H1 (cell line): ENCODE results near the gene NLRC5. TPM values are rescaled to one million over a fixed set of nuclear protein-coding genes. Genes with fewer than 3 reads are reported as not detected.

Experiments used
- CTCF ChIA-PET: fragments of 300-600 bp; sonication (Branson Sonifier 250); formaldehyde crosslinking; loops from one replicate; lab custom pipeline; 2021; ENCODE audit not compliant: partially characterized antibody; lab: Charles Lee
- POLR2A ChIA-PET: fragments of 300-600 bp; sonication (Branson Sonifier 250); formaldehyde crosslinking; loops from one replicate; lab custom pipeline; 2021; ENCODE audit warnings: inconsistent platforms; ENCODE audit not compliant: partially characterized antibody; lab: Charles Lee
- DNase-seq, 2 experiments: peaks; one replicate each; pipeline versions ENCODE4 v3.0.0 to v3.0.0-alpha.2; 2010 to 2022; ENCODE audit warnings: low spot score in 2 of 2, low read depth in 1 of 2, mixed read lengths in 1 of 2
- FAIRE-seq: peaks from 2 replicates; lab custom pipeline; 2011; peaks lifted over from hg19 to GRCh38; lab: Jason Lieb, UNC
- H2AFZ ChIP-seq: 2 replicates; pipeline ENCODE4 v1.8.1; 2012; ENCODE audit warnings: low read length, inconsistent platforms
- H2AK5ac ChIP-seq: 2 replicates; pipeline ENCODE4 v1.6.1; 2013; ENCODE audit warnings: low read depth, low read length
- H2BK120ac ChIP-seq: replicated peaks from 2 replicates; pipeline ENCODE3; 2013; ENCODE audit warnings: low read depth, low read length, inconsistent platforms
- H2BK12ac ChIP-seq: 2 replicates; pipeline ENCODE4 v1.6.1; 2013; ENCODE audit warnings: low read depth, low read length
- H2BK15ac ChIP-seq: 2 replicates; pipeline ENCODE4 v1.6.1; 2013; ENCODE audit warnings: low read length
- H2BK20ac ChIP-seq: 2 replicates; pipeline ENCODE4 v1.6.1; 2013; ENCODE audit warnings: low read length
- H2BK5ac ChIP-seq: 2 replicates; pipeline ENCODE4 v1.6.1; 2013; ENCODE audit warnings: low read depth, low read length
- H3K14ac ChIP-seq: 2 replicates; pipeline ENCODE4 v1.6.1; 2013; ENCODE audit warnings: inconsistent platforms; ENCODE audit not compliant: insufficient read length
- H3K18ac ChIP-seq: 2 replicates; pipeline ENCODE4 v1.6.1; 2013; ENCODE audit warnings: low read length; ENCODE audit errors: extremely low read depth
- H3K23ac ChIP-seq: 2 replicates; pipeline ENCODE4 v1.6.1; 2013; ENCODE audit warnings: inconsistent platforms; ENCODE audit not compliant: insufficient read length
- H3K23me2 ChIP-seq: 2 replicates; pipeline ENCODE4 v1.6.1; 2013; ENCODE audit warnings: low read depth, low read length
- H3K27ac ChIP-seq: 2 replicates; pipeline ENCODE4 v1.6.1; 2011; ENCODE audit warnings: low read depth, low read length, inconsistent platforms
- H3K27me3 ChIP-seq, 4 experiments: replicated peaks in 1 of 4; 1 replicate in 1 of 4; 2 replicates in 3 of 4; pipeline versions ENCODE4 v1.6.1 to v1.8.1; 2011 to 2013; ENCODE audit warnings: low read length in 3 of 4, mild to moderate bottlenecking in 3 of 4, inconsistent platforms in 2 of 4, mixed read lengths in 2 of 4, moderate library complexity in 1 of 4; ENCODE audit not compliant: control insufficient read depth in 3 of 4, insufficient read depth in 3 of 4; ENCODE audit errors: extremely low read depth in 1 of 4
- H3K36me3 ChIP-seq, 4 experiments: 2 replicates each; pipeline versions ENCODE4 v1.6.1 to v1.8.1; 2011 to 2013; ENCODE audit warnings: mild to moderate bottlenecking in 4 of 4, low read length in 3 of 4, moderate library complexity in 2 of 4, control low read depth in 1 of 4, inconsistent platforms in 1 of 4; ENCODE audit not compliant: insufficient read depth in 4 of 4, control insufficient read depth in 2 of 4
- H3K4ac ChIP-seq: replicated peaks from 2 replicates; pipeline ENCODE3; 2013; ENCODE audit warnings: low read length, low read depth, mixed read lengths, inconsistent platforms; ENCODE audit not compliant: insufficient read length
- H3K4me1 ChIP-seq, 4 experiments: replicated peaks in 1 of 4; 1 replicate in 1 of 4; 2 replicates in 3 of 4; pipeline versions ENCODE4 v1.6.1 to v1.8.1; 2011 to 2013; ENCODE audit warnings: low read length in 3 of 4, inconsistent platforms in 2 of 4, mixed read lengths in 1 of 4; ENCODE audit not compliant: insufficient read depth in 4 of 4, control insufficient read depth in 3 of 4
- H3K4me2 ChIP-seq, 2 experiments: 2 replicates each; pipeline versions ENCODE4 v1.6.1 to v1.8.1; 2011 to 2013; ENCODE audit warnings: low read depth in 2 of 2, low read length in 2 of 2, control low read depth in 1 of 2, inconsistent platforms in 1 of 2, mild to moderate bottlenecking in 1 of 2; ENCODE audit not compliant: insufficient read depth in 1 of 2
- H3K4me3 ChIP-seq, 4 experiments: fragments of 200-600, 300-600 bp in 1 of 4; sonication (generic), shearing (Covaris generic), sonication (Bioruptor Twin) in 1 of 4; 2 replicates each; pipeline versions ENCODE4 v1.5.1 to v1.8.1; 2011 to 2016; ENCODE audit warnings: low read length in 4 of 4, low read depth in 3 of 4, control low read depth in 2 of 4, inconsistent platforms in 2 of 4, mild to moderate bottlenecking in 2 of 4, mixed read lengths in 1 of 4, moderate library complexity in 1 of 4; ENCODE audit not compliant: insufficient read depth in 2 of 4; ENCODE audit errors: extremely low read depth in 1 of 4
- H3K56ac ChIP-seq: replicated peaks from 2 replicates; pipeline ENCODE3; 2013; ENCODE audit warnings: low read depth, mild to moderate bottlenecking, mixed read lengths, low read length, inconsistent platforms; ENCODE audit not compliant: insufficient read length
- H3K79me1 ChIP-seq: 2 replicates; pipeline ENCODE4 v1.6.1; 2013; ENCODE audit warnings: low read depth, low read length, control low read depth
- H3K79me2 ChIP-seq, 2 experiments: 2 replicates each; pipeline versions ENCODE4 v1.6.1 to v1.8.1; 2012 to 2013; ENCODE audit warnings: low read length in 2 of 2, mild to moderate bottlenecking in 2 of 2, inconsistent platforms in 1 of 2; ENCODE audit not compliant: insufficient read depth in 2 of 2, control insufficient read depth in 1 of 2
- H3K9ac ChIP-seq, 4 experiments: replicated peaks in 1 of 4; 1 replicate in 1 of 4; 2 replicates in 3 of 4; pipeline versions ENCODE4 v1.6.1 to v1.8.1; 2011 to 2013; ENCODE audit warnings: low read depth in 3 of 4, low read length in 3 of 4, control low read depth in 2 of 4, mild to moderate bottlenecking in 2 of 4, moderate library complexity in 2 of 4, inconsistent platforms in 1 of 4; ENCODE audit errors: extremely low read depth in 1 of 4
- H3K9me3 ChIP-seq, 2 experiments: 2 replicates each; pipeline versions ENCODE4 v1.6.1 to v1.8.1; 2012 to 2013; ENCODE audit warnings: mild to moderate bottlenecking in 2 of 2, moderate library complexity in 2 of 2, control low read depth in 1 of 2, inconsistent platforms in 1 of 2, low read depth in 1 of 2, low read length in 1 of 2, mixed read lengths in 1 of 2; ENCODE audit not compliant: insufficient read depth in 2 of 2
- H4K20me1 ChIP-seq, 2 experiments: replicated peaks in 1 of 2; 2 replicates each; pipeline versions ENCODE3 to v1.8.1; 2011 to 2013; ENCODE audit warnings: inconsistent platforms in 2 of 2, low read length in 2 of 2, mild to moderate bottlenecking in 1 of 2; ENCODE audit not compliant: insufficient read depth in 2 of 2, control insufficient read depth in 1 of 2
- H4K5ac ChIP-seq: 2 replicates; pipeline ENCODE4 v1.6.1; 2013; ENCODE audit warnings: low read length, low read depth, mixed read lengths, inconsistent platforms; ENCODE audit not compliant: insufficient read length
- H4K8ac ChIP-seq: 2 replicates; pipeline ENCODE4 v1.8.0; 2013; ENCODE audit warnings: mild to moderate bottlenecking, moderate library complexity, low read length, inconsistent platforms; ENCODE audit not compliant: insufficient read depth; ENCODE audit errors: extremely low read depth
- H4K91ac ChIP-seq: replicated peaks from 2 replicates; pipeline ENCODE3; 2013; ENCODE audit warnings: low read length, mixed read lengths, inconsistent platforms; ENCODE audit not compliant: insufficient read length
- KDM1A ChIP-seq: fragments of 200-600, 300-600 bp; sonication (generic); IDR thresholded peaks from 2 replicates; pipeline ENCODE4 v1.7.1; 2016; ENCODE audit warnings: mild to moderate bottlenecking, low read length, borderline replicate concordance
- RNF2 ChIP-seq: fragments of 200-900, 300-1000 bp; sonication (generic); IDR thresholded peaks from 2 replicates; pipeline ENCODE4 v1.7.1; 2016; ENCODE audit warnings: borderline replicate concordance, low read depth, mild to moderate bottlenecking, antibody characterized with exemption, low read length; ENCODE audit not compliant: poor library complexity, severe bottlenecking; ENCODE audit errors: missing control alignments
- SIN3A ChIP-seq, 2 experiments: IDR thresholded peaks in 1 of 2; conservative IDR thresholded peaks in 1 of 2; 2 replicates each; pipeline ENCODE4 v1.6.1; 2011 to 2012; ENCODE audit warnings: low read length in 2 of 2, improper control_type of control experiment in 1 of 2, low read depth in 1 of 2, mild to moderate bottlenecking in 1 of 2
- TCF12 ChIP-seq: IDR thresholded peaks from 2 replicates; pipeline ENCODE4 v1.6.1; 2011; ENCODE audit warnings: low read depth, mild to moderate bottlenecking, low read length
- WGBS, 2 experiments: shearing (Covaris generic) in 1 of 2; methylation state at CpG; one replicate each; pipeline versions ENCODE4 v1.1.6 to v1.1.7; 2013 to 2015; ENCODE audit warnings: low lambda C conversion rate in 2 of 2, mixed read lengths in 2 of 2, inconsistent platforms in 1 of 2, low coverage in 1 of 2, missing lambda C conversion rate in 1 of 2; ENCODE audit not compliant: insufficient replicate concordance in 2 of 2, insufficient coverage in 1 of 2, insufficient read length in 1 of 2; ENCODE audit errors: extremely low coverage in 1 of 2, missing lambda C conversion rate in 1 of 2; 5-methylcytosine and 5-hydroxymethylcytosine counted together
- polyA plus RNA-seq, 7 experiments: library from polyadenylated mRNA; depleted of rRNA in 3 of 7; stranded (reverse) in 5 of 7; unstranded in 2 of 7; fragments of >200 nt in 5 of 7; fragments of 200-250 nt in 2 of 7; gene quantifications; 1 replicate in 5 of 7; 2 replicates in 1 of 7; 4 replicates in 1 of 7; pipeline versions ENCODE4 v1.2.1 to v1.2.3, GENCODE V29; 2011 to 2013; ENCODE audit warnings: missing spikeins in 2 of 7, mixed read lengths in 2 of 7
- total RNA-seq: library from RNA; stranded (reverse); fragmentation: NEBNext Ultra II Directional; extraction: Animal tissue kit (Norgen Biotek cat#: 25700); gene quantifications from 2 replicates; pipeline ENCODE4 v1.2.1, GENCODE V29; 2021

The NLRC5 gene
- total and polyA plus RNA-seq, 2 of the 8 experiments (the other 6 are each of a cell fraction or from before 2014, with no cell fraction given), result 2.2 to 3.2 TPM

GRCh38 chr16:57094911-57095310, 105.6 kb downstream of the NLRC5 start:
- no peak overlapping the region for H2BK15ac ChIP-seq
- no peaks in the 10 kb centered on the region for H3K79me2 ChIP-seq
- H4K20me1 ChIP-seq, result no peaks in the 10 kb centered on the region
- H2BK120ac ChIP-seq, result no peak overlapping the region
- no peaks in the 10 kb centered on the region for H3K36me3 ChIP-seq
- H4K8ac ChIP-seq, result no peak overlapping the region
- no peak overlapping the region for H4K5ac ChIP-seq
- no peak overlapping the region for H2AFZ ChIP-seq
- TF ChIP-seq SIN3A (conservative IDR thresholded peaks at IDR 0.05 in 1 of 2, IDR thresholded peaks at IDR 0.05 in 1 of 2; ENCODE audit: low read depth in 1 of 2, low read length in 2 of 2) (no peak), KDM1A (no peak), TCF12 (no peak), RNF2 (no peak)
- H3K23me2 ChIP-seq, result peaks cover 3% of the 10 kb centered on the region; the same call in 1 of the 2 replicates
- H3K18ac ChIP-seq, result no peak overlapping the region
- H3K27me3 ChIP-seq, result peaks cover 0 to 20% (median 13%) of the 10 kb centered on the region in 4 experiments; a peak in 6 of 7 replicates
- H3K27ac ChIP-seq, result no peak overlapping the region
- no peak overlapping the region for H3K9ac ChIP-seq
- no peak overlapping the region; the same call in 1 of the 2 replicates for H2BK5ac ChIP-seq
- CTCF ChIA-PET, result interaction anchor here (1.1 to 13.6 kb wide), 4 partner anchors 10 to 31 kb away, joined by 3 to 100 read pairs (median 23); no protein-coding TSS in a partner anchor
- H2BK12ac ChIP-seq, result no peak overlapping the region
- no peak overlapping the region for H3K4me2 ChIP-seq
- H3K4me1 ChIP-seq, result peaks cover 0 to 10% (median 3%) of the 10 kb centered on the region in 4 experiments; a peak in 6 of 7 replicates
- H3K4ac ChIP-seq, result no peak overlapping the region
- DNase-seq, result no peak
- no peak overlapping the region for H2BK20ac ChIP-seq
- FAIRE-seq, result no peak
- no peak overlapping the region for H3K4me3 ChIP-seq
- H4K91ac ChIP-seq, result no peak overlapping the region
- POLR2A ChIA-PET, result interaction anchor here (0.7 kb wide), 1 partner anchor 105 kb away, joined by 3 read pairs; the partner anchor contains the start of gene NLRC5
- no peak overlapping the region for H3K14ac ChIP-seq
- H3K9me3 ChIP-seq, result no peaks in the 10 kb centered on the region
- H3K56ac ChIP-seq, result no peak overlapping the region
- no peak overlapping the region for H2AK5ac ChIP-seq
- H3K79me1 ChIP-seq, result no peaks in the 10 kb centered on the region
- no peak overlapping the region for H3K23ac ChIP-seq
- WGBS, 2 experiments, result 79% methylated on average over 5 of the region's 5 CpGs; no CpG with 5 or more reads in 1 of the 2 experiments
